ENCODE results near the gene FDX2. TPM values are rescaled to one million over a fixed set of nuclear protein-coding genes. Genes with fewer than 3 reads are reported as not detected.

Gene FDX2
- total RNA-seq, 2 donors from 2014 or later, result 20.9 to 29.9 TPM

DNA sequence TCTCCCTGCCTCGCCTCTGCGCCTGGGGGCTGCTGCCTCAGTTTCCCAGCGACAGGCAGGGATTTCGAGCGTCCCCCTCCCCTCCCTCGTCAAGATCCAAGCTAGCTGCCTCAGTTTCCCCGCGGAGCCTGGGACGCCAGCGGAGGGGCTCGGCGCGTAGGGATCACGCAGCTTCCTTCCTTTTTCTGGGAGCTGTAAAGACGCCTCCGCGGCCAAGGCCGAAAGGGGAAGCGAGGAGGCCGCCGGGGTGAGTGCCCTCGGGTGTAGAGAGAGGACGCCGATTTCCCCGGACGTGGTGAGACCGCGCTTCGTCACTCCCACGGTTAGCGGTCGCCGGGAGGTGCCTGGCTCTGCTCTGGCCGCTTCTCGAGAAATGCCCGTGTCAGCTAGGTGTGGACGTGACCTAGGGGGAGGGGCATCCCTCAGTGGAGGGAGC lies 45.6 kb downstream of the FDX2 start:
- intact Hi-C loops (cut with DNase I), result loop anchor here (2.0 to 5.0 kb wide), 2 partner anchors 42 to 119 kb away; no protein-coding TSS in a partner anchor
- 7% methylated on average over 37 of the region's 37 CpGs for WGBS

DNA sequence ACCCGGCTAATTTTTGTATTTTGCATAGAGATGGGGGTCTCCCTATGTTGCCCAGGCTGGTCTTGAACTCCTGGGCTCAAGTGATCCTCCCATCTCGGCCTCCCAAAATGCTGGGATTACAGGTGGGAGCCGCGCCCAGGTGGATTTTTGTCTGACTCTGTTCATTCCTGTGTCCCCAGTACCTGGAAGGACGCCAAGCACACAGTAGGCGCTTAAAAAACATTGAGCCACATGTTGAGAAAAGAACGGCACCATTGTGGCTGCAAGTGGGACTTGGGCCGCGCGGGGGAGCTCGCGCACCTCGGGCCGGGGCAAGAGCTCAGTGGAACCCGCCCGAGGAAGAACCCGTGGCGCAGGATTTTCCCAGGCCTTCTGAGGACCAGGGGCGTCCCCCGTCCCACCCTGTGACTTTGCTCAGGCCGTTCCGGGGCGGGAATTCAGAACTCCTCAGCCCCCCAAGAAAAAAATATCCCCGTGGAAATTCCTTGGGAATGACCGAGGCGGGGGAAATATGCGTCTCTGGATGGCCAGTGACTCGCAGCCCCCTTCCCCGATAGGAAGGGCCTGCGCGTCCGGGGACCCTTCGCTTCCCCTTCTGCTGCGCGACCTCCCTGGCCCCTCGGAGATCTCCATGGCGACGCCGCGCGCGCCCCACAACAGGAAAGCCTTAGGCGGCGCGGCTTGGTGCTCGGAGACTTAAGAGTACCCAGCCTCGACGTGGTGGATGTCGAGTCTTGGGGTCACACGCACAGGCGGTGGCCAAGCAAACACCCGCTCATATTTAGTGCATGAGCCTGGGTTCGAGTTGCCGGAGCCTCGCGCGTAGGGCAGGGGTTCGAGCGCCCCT lies 46.3 kb downstream of the FDX2 start:
- peak overlapping the region; percentile 47 to 52 for H3K27ac ChIP-seq
- no peaks in the 10 kb centered on the region for H3K9me3 ChIP-seq
- H3K36me3 ChIP-seq, result no peaks in the 10 kb centered on the region
- peak; percentile 76 for DNase-seq (ENCODE audit: low spot score)
- 6% methylated on average over 59 of the region's 59 CpGs for WGBS
- intact Hi-C loops (cut with DNase I), result loop anchor here (2.0 to 5.0 kb wide), 2 partner anchors 43 to 119 kb away; no protein-coding TSS in a partner anchor
- H3K27me3 ChIP-seq (replicated peaks; ENCODE audit: insufficient read depth), result no peaks in the 10 kb centered on the region
- TF ChIP-seq, protein P1, sequence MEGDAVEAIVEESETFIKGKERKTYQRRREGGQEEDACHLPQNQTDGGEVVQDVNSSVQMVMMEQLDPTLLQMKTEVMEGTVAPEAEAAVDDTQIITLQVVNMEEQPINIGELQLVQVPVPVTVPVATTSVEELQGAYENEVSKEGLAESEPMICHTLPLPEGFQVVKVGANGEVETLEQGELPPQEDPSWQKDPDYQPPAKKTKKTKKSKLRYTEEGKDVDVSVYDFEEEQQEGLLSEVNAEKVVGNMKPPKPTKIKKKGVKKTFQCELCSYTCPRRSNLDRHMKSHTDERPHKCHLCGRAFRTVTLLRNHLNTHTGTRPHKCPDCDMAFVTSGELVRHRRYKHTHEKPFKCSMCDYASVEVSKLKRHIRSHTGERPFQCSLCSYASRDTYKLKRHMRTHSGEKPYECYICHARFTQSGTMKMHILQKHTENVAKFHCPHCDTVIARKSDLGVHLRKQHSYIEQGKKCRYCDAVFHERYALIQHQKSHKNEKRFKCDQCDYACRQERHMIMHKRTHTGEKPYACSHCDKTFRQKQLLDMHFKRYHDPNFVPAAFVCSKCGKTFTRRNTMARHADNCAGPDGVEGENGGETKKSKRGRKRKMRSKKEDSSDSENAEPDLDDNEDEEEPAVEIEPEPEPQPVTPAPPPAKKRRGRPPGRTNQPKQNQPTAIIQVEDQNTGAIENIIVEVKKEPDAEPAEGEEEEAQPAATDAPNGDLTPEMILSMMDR (IDR thresholded peaks at IDR 0.05), result peak; percentile 83 to 97 (median 90)
- TF ChIP-seq POLR2A (IDR thresholded peaks at IDR 0.05), result no peak
- peak; percentile 51 for TF ChIP-seq POLR2AphosphoS5 (IDR thresholded peaks at IDR 0.05)
- H3K4me3 ChIP-seq, result peak overlapping the region; percentile 19 to 28
- no peaks in the 10 kb centered on the region for H3K4me1 ChIP-seq (replicated peaks)

More for the DNA sequence above, 45.6 kb downstream of the FDX2 start:
- no peaks in the 10 kb centered on the region for H3K36me3 ChIP-seq
- H3K27ac ChIP-seq, result peak overlapping the region; percentile 47 to 52
- DNase-seq (ENCODE audit: low spot score), result no peak
- H3K4me1 ChIP-seq (replicated peaks), result no peaks in the 10 kb centered on the region
- no peaks in the 10 kb centered on the region for H3K27me3 ChIP-seq (replicated peaks; ENCODE audit: insufficient read depth)
- TF ChIP-seq POLR2AphosphoS5 (IDR thresholded peaks at IDR 0.05) (no peak), POLR2A (IDR thresholded peaks at IDR 0.05) (no peak)
- TF ChIP-seq, protein P1 (IDR thresholded peaks at IDR 0.05), result no peak
- H3K9me3 ChIP-seq, result no peaks in the 10 kb centered on the region
- H3K4me3 ChIP-seq, result peak overlapping the region; percentile 19 to 28

DNA sequence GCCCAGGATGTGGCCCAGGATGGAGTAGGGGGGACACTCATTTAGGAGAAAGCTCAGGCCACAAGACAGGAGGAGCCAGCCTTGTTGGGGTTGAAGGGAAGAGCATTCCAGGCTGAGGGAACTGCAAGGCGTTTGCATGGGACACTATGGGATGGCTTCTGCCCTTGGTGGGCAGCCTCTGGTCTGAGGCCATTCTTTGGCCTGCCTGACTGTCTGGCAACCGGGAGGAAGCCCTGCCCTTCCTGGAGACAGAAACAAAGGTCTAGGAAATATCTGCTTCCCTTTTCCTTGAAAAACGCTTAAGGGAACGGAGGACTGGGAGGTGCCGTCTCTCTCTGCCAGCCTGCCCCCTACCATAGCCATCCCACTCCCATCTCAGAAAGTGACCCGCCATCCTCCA lies 47.7 kb downstream of the FDX2 start:
- H3K36me3 ChIP-seq, result no peaks in the 10 kb centered on the region
- DNase-seq (ENCODE audit: low spot score), result no peak
- no peaks in the 10 kb centered on the region for H3K27me3 ChIP-seq (replicated peaks; ENCODE audit: insufficient read depth)
- intact Hi-C loops (cut with DNase I), result no loop called here
- 74% methylated on average over 6 of the region's 6 CpGs for WGBS
- H3K9me3 ChIP-seq, result no peaks in the 10 kb centered on the region
- no peaks in the 10 kb centered on the region for H3K4me1 ChIP-seq (replicated peaks)
- H3K4me3 ChIP-seq, result no peak overlapping the region
- no peak for TF ChIP-seq POLR2AphosphoS5 (IDR thresholded peaks at IDR 0.05)
- TF ChIP-seq, protein P1 (IDR thresholded peaks at IDR 0.05), result no peak
- TF ChIP-seq POLR2A (IDR thresholded peaks at IDR 0.05), result no peak
- no peak overlapping the region for H3K27ac ChIP-seq

DNA sequence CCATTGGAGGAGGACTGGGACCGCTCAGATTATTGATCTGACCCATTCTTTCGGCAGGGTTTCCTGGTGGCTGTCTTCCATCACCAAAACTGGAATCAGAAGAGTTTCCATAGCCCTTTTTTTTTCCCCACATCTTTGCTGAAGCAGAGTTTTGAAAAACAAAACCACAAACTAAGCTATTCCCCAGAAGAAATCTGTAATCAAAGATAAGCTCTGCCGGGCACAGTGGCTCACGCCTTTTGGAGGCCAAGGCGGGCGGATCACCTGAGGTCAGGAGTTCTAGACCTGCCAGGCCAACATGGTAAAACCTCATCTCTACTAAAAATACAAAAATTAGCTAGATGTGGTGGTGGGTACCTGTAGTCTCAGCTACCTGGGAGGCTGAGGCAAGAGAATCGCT lies 49.1 kb downstream of the FDX2 start:
- WGBS, result 86% methylated on average over 7 of the region's 7 CpGs
- Histone ChIP-seq H3K4me1 (replicated peaks) (no peaks in the 10 kb centered on the region), H3K36me3 (no peaks in the 10 kb centered on the region), H3K4me3 (no peak overlapping the region), H3K27ac (no peak overlapping the region), H3K27me3 (replicated peaks; ENCODE audit: insufficient read depth) (no peaks in the 10 kb centered on the region), H3K9me3 (no peaks in the 10 kb centered on the region)
- DNase-seq (ENCODE audit: low spot score), result no peak
- intact Hi-C loops (cut with DNase I), result no loop called here
- TF ChIP-seq POLR2AphosphoS5 (IDR thresholded peaks at IDR 0.05) (no peak), POLR2A (IDR thresholded peaks at IDR 0.05) (no peak)
- TF ChIP-seq, protein P1 (IDR thresholded peaks at IDR 0.05), result no peak

All from prostate gland (tissue), 2 donors.